Loucy (cell line): ENCODE measurements around the gene HELZ.

Experiments used
- CTCF ChIP-seq: fragments of 200-600 bp; sonication (generic); conservative IDR thresholded peaks from 2 replicates; pipeline ENCODE4 v1.5.1; 2014; ENCODE audit warnings: mild to moderate bottlenecking, antibody characterized with exemption, low read length
- EZH2phosphoT487 ChIP-seq: fragments of 200-600 bp; IDR thresholded peaks from 2 replicates; pipeline ENCODE4 v1.6.1; 2018; ENCODE audit warnings: antibody characterized with exemption, mild to moderate bottlenecking, moderate library complexity, borderline replicate concordance

DNA sequence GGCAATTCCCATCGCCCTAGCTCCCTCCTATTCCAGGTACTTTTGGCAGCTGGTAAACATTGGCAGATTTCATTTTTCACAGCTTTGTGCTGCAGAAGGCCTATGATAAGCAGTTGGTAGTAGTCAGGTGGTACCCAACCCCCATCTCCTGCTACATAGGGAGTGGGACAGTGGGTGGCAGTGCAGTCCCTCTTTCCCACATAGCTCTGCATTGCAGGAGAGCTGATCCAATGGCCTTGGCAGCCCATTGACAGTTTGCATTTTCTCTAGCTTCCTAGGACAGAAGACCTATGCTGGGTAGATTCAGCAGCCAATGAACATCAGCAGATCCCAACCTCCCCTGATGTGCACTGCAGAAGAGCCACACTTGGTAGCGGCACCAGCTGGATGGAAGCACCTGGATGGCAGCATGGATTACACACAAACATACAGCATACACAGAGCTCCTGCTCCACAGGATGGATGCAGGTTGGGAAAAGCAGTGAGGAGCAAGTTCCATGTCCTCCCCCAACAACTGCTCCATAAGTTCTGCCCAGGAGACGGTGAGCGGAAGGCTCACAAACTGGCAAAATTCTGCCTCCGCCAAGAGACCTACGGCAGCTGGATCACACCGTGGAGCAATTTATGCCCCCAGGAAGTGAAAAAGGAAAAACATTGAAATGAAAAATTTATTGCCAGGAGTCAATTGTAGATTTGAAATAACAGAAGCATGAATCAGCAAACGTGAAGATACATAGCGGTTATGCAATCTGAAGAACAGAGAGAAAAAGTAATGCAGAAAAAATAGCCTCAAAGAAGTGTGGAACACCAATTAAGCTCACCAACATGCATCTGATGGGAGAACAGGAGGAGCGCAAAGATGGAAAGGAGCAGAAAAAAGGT lies 105.0 kb downstream of the HELZ start:
- TF ChIP-seq EZH2phosphoT487 (no peak), CTCF (peak; percentile 45)
